HG03045 (cell line): ENCODE measurements around the gene CNGA2.

Experiments
- ATAC-seq: cut with Tn5 transposase; IDR thresholded peaks from one replicate; pipeline ENCODE4 v1.9.1; 2021; ENCODE audit warnings: mild to moderate bottlenecking, moderate library complexity; ENCODE audit not compliant: unreplicated experiment

Gene CNGA2

GRCh38 chrX:151793886-151794285, 59.3 kb downstream of the CNGA2 start:
- no peak for ATAC-seq
